ENCODE data around the gene HOXD8.

DNA sequence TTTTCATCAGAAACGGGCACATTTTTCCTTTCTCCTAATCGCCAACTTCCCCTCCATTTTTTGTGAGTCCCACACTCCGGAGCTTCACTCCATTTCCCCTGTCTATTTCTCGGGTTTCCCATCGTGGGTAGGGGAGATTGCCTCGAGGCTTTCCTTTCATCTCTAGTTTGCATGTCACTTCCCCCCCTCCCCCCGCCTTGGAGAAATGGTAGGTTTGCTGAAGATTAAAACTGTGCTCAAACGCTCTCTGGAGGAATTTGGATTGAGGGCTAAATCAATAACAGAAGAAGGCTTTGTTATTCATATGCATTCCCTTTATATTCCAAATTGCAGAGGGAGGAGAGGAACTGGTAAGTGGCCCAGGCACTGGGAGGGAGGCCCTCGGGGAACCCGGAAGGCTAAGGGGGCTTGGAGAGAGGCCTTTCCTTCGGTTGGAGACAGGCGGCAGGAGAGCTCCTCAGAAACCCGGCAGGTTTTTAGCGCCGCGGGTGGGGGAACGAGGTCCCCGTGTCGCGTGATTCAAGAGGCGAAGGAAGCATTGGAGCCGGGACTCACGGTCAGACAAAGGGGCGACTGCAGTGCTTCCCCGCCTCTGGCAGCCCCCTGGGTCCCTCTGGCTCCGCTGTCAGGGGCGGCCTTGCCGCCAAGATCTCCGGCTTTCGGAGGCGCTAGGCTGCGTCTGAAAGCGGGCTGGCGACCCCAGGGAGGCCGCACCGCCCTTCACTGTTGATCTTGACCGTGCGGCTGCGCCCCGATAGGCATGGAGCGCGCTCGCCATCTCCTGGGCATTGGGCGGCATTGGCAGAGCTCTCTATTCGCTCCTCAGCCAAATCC, 32.3 kb upstream of the HOXD8 start:
- TF ChIP-seq POLR2A (IDR thresholded peaks at IDR 0.05) = no peak
- TF ChIP-seq, protein P1, sequence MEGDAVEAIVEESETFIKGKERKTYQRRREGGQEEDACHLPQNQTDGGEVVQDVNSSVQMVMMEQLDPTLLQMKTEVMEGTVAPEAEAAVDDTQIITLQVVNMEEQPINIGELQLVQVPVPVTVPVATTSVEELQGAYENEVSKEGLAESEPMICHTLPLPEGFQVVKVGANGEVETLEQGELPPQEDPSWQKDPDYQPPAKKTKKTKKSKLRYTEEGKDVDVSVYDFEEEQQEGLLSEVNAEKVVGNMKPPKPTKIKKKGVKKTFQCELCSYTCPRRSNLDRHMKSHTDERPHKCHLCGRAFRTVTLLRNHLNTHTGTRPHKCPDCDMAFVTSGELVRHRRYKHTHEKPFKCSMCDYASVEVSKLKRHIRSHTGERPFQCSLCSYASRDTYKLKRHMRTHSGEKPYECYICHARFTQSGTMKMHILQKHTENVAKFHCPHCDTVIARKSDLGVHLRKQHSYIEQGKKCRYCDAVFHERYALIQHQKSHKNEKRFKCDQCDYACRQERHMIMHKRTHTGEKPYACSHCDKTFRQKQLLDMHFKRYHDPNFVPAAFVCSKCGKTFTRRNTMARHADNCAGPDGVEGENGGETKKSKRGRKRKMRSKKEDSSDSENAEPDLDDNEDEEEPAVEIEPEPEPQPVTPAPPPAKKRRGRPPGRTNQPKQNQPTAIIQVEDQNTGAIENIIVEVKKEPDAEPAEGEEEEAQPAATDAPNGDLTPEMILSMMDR (IDR thresholded peaks at IDR 0.05) = peak in 2 of 3 experiments; percentile 48 to 62

Data from testis (tissue), 2 donors.